Activated CD8-positive, alpha-beta memory T cell treated with anti-CD3 and anti-CD28 coated beads, Interleukin-2, amount 50 U/mL, for 24 hours (primary cell): Measurements from ENCODE around the gene NPC1.
"Not testable (repeated sequence)": the region's sequence is repeated elsewhere in the genome, so short reads cannot be mapped to it uniquely, and the experiment has no call there.

Source experiments
- DNase-seq: peaks from one replicate; pipeline ENCODE4 v3.0.0-alpha.2; 2020; ENCODE audit errors: extremely low read depth

The NPC1 gene

GRCh38 chr18:23523429-23524212, 62.7 kb downstream of the NPC1 start:
- DNase-seq, result no peak

- DNase-seq, result no peak
These were observed 64.4 kb downstream of the NPC1 start for GRCh38 chr18:23521907-23522306.

GRCh38 chr18:23521271-23521670, 65.0 kb downstream of the NPC1 start:
- no peak for DNase-seq

GRCh38 chr18:23519734-23520133, 66.6 kb downstream of the NPC1 start:
- no peak for DNase-seq

- DNase-seq, result peak; percentile 55
These were observed 70.3 kb downstream of the NPC1 start for GRCh38 chr18:23515911-23516546.

- no peak for DNase-seq
These were observed 73.7 kb downstream of the NPC1 start for GRCh38 chr18:23512641-23513040.

- DNase-seq, result not testable (repeated sequence)
These were observed 74.1 kb downstream of the NPC1 start for GRCh38 chr18:23512216-23512615.

GRCh38 chr18:23510923-23511322, 75.4 kb downstream of the NPC1 start:
- not testable (repeated sequence) for DNase-seq

GRCh38 chr18:23506393-23506792, 79.9 kb downstream of the NPC1 start:
- DNase-seq, result no peak

GRCh38 chr18:23504720-23505119, 81.6 kb downstream of the NPC1 start:
- no peak for DNase-seq

- no peak for DNase-seq
These were observed 82.4 kb downstream of the NPC1 start for GRCh38 chr18:23503963-23504344.

- peak; percentile 90 for DNase-seq
These were observed 83.0 kb downstream of the NPC1 start, which contains the start of gene RMC1 for GRCh38 chr18:23503038-23503962. TSS of gene RMC1 (plus strand) at chr18:23503511. CDS start at chr18:23503619, 108 bp downstream.

- DNase-seq, result no peak
These were observed 83.7 kb downstream of the NPC1 start for GRCh38 chr18:23502516-23503037.

- no peak for DNase-seq
These were observed 84.7 kb downstream of the NPC1 start for GRCh38 chr18:23501626-23502025.

GRCh38 chr18:23499291-23499781, 87.0 kb downstream of the NPC1 start:
- no peak for DNase-seq

GRCh38 chr18:23498877-23499276, 87.4 kb downstream of the NPC1 start:
- DNase-seq, result peak; percentile 45

- DNase-seq, result no peak
These were observed 88.2 kb downstream of the NPC1 start for GRCh38 chr18:23498117-23498516.

- no peak for DNase-seq
These were observed 90.4 kb downstream of the NPC1 start for GRCh38 chr18:23495723-23496440.

GRCh38 chr18:23494992-23495391, 91.3 kb downstream of the NPC1 start:
- no peak for DNase-seq

GRCh38 chr18:23493654-23494053, 92.7 kb downstream of the NPC1 start:
- no peak for DNase-seq

GRCh38 chr18:23489586-23489985, 96.7 kb downstream of the NPC1 start:
- DNase-seq, result not testable (repeated sequence)
